Glomerular endothelial cell (primary cell): ENCODE results near the gene ATG4A. TPM values are rescaled to one million over a fixed set of nuclear protein-coding genes. Genes with fewer than 3 reads are reported as not detected.

ENCODE experiments used
- DNase-seq: peaks from one replicate; pipeline ENCODE4 v3.0.0-alpha.2; 2011; ENCODE audit warnings: low read depth, low spot score; ENCODE audit errors: extremely low read depth
- total RNA-seq: library from RNA; depleted of rRNA; stranded (reverse); fragments of >200 nt; gene quantifications from 2 replicates; pipeline ENCODE4 v1.2.3, GENCODE V29; 2015

The ATG4A gene
- total RNA-seq, 1 donor from 2014 or later: 22.6 TPM

GRCh38 chrX:108167211-108167872, 75.8 kb downstream of the ATG4A start:
- no peak for DNase-seq

- no peak for DNase-seq
These were observed 77.6 kb downstream of the ATG4A start for GRCh38 chrX:108168961-108169740.

GRCh38 chrX:108169768-108170167, 78.2 kb downstream of the ATG4A start:
- DNase-seq: no peak

GRCh38 chrX:108171671-108172070, 80.1 kb downstream of the ATG4A start:
- DNase-seq: no peak

- no peak for DNase-seq
These were observed 82.3 kb downstream of the ATG4A start for GRCh38 chrX:108173874-108174273.

- DNase-seq: no peak
These were observed 86.0 kb downstream of the ATG4A start for GRCh38 chrX:108177351-108178142.

GRCh38 chrX:108178143-108178498, 86.5 kb downstream of the ATG4A start:
- no peak for DNase-seq

- no peak for DNase-seq
These were observed 95.2 kb downstream of the ATG4A start for GRCh38 chrX:108186811-108187210.

- DNase-seq: no peak
These were observed 106.8 kb downstream of the ATG4A start for GRCh38 chrX:108198420-108198819.

- no peak for DNase-seq
These were observed 107.5 kb downstream of the ATG4A start for GRCh38 chrX:108199041-108199440.

GRCh38 chrX:108199691-108200090, 108.1 kb downstream of the ATG4A start:
- DNase-seq: no peak

GRCh38 chrX:108203540-108203939, 112.0 kb downstream of the ATG4A start:
- no peak for DNase-seq

Other genes with a start within 250 kb of the ATG4A start
- 0.47 TPM in 1 of 2 replicates, not detected in the other for gene TEX13B, start 109.4 kb upstream of the ATG4A start, total RNA-seq
- gene VSIG1, start 46.7 kb upstream of the ATG4A start, total RNA-seq: 0.44 and 1.6 TPM in 2 replicates
- gene PSMD10, start 236 bp upstream of the ATG4A start, total RNA-seq: 75.0 and 125 TPM in 2 replicates